Mucosa of stomach (tissue), 1 donor: Measurements from ENCODE around the gene SCYL2.
"Not testable (repeated sequence)": the region's sequence is repeated elsewhere in the genome, so short reads cannot be mapped to it uniquely, and the experiment has no call there.

Experiments
- H3K27me3 ChIP-seq: one replicate; pipeline ENCODE4 v1.7.0; 2013; ENCODE audit warnings: mild to moderate bottlenecking, low read length; ENCODE audit not compliant: control insufficient read depth, insufficient read depth
- H3K36me3 ChIP-seq: one replicate; pipeline ENCODE4 v1.7.0; 2013; ENCODE audit warnings: low read length; ENCODE audit not compliant: control insufficient read depth, insufficient read depth
- H3K4me1 ChIP-seq: one replicate; pipeline ENCODE4 v1.7.0; 2013; ENCODE audit warnings: mild to moderate bottlenecking, low read length; ENCODE audit not compliant: control insufficient read depth, insufficient read depth
- H3K4me3 ChIP-seq: one replicate; pipeline ENCODE4 v1.7.0; 2013; ENCODE audit warnings: low read length
- H3K9ac ChIP-seq: one replicate; pipeline ENCODE4 v1.7.0; 2013; ENCODE audit warnings: mild to moderate bottlenecking, low read length, moderate library complexity
- H3K9me3 ChIP-seq: one replicate; pipeline ENCODE4 v1.7.0; 2013; ENCODE audit warnings: mild to moderate bottlenecking, low read length, moderate library complexity; ENCODE audit not compliant: control insufficient read depth
- donor health status: Pancreatic carcinoma.

SCYL2 gene

DNA sequence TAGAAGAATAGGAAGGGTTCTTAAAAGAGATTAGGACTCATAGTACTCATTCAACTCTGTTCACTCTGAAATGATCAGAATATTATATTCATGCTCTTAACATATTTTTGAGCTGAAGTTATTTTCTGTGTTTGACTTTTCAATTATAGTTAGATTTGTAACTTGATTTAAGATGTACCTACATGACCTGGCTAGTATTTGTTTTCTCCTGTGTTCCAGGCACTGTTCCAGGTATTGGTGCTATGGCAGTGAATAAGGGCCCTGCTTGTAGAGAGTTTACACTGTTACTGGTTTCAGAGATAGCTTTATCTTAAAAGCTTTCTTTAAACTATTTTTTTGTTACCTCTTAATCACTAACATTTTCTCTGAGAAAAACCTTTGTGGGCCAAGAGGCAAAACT is 70.8 kb downstream of the SCYL2 start:
- no peak overlapping the region for H3K9ac ChIP-seq
- H3K27me3 ChIP-seq: no peaks in the 10 kb centered on the region
- no peak overlapping the region for H3K4me3 ChIP-seq
- H3K4me1 ChIP-seq: no peaks in the 10 kb centered on the region
- H3K36me3 ChIP-seq: no peaks in the 10 kb centered on the region
- no peaks in the 10 kb centered on the region for H3K9me3 ChIP-seq

DNA sequence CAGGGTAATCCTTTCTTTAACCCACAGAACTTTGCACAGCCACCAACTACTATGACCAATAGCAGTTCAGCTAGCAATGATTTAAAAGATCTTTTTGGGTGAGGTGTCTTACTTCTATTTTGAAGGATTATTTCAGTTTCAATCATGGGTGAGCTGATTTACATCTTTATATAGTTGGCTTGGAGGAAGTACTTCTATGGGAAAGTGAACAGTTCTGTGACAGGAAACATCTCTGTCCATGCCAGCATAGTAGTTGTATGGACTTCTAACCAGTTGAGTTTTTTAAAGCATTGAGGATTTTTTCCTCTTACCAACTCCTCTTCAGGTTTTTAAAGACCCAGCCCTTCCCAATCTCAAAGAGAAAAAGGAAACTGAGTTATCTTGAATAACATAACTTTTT is 72.1 kb downstream of the SCYL2 start:
- no peaks in the 10 kb centered on the region for H3K27me3 ChIP-seq
- no peaks in the 10 kb centered on the region for H3K9me3 ChIP-seq
- no peaks in the 10 kb centered on the region for H3K36me3 ChIP-seq
- no peak overlapping the region for H3K9ac ChIP-seq
- no peaks in the 10 kb centered on the region for H3K4me1 ChIP-seq
- no peak overlapping the region for H3K4me3 ChIP-seq

DNA sequence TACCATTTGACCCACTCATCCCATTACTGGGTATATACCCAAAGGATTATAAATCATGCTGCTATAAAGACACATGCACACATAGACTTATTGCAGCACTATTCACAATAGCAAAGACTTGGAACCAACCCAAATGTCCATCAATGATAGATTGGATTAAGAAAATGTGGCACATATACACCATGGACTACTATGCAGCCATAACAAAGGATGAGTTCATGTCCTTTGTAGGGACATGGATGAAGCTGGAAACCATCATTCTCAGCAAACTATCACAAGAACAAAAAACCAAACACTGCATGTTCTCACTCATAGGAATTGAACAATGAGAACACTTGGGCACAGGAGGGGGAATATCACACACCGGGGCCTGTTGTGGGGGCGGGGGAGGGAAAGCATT is 75.9 kb downstream of the SCYL2 start:
- H3K4me1 ChIP-seq, H3K9ac ChIP-seq, H3K4me3 ChIP-seq, H3K27me3 ChIP-seq, H3K36me3 ChIP-seq, H3K9me3 ChIP-seq: not testable (repeated sequence)

DNA sequence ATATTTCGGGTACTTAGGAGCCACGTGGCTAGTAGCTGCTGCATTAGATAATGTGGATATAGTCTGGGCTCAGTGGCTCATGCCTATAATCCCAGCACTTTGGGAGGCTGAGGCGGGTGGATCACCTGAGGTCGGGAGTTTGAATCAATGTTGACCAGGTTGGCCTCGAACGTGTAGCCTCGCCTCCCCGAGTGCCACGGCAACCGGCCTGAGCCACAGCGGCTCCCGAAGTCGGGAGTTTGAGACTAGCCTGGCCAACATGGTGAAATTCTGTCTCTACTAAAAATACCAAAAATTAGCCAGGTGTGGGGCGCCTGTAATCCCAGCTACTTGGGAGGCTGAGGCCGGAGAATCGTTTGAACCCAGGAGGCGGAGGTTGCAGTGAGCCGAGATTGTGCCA is 77.4 kb downstream of the SCYL2 start:
- H3K4me3 ChIP-seq: not testable (repeated sequence)

DNA sequence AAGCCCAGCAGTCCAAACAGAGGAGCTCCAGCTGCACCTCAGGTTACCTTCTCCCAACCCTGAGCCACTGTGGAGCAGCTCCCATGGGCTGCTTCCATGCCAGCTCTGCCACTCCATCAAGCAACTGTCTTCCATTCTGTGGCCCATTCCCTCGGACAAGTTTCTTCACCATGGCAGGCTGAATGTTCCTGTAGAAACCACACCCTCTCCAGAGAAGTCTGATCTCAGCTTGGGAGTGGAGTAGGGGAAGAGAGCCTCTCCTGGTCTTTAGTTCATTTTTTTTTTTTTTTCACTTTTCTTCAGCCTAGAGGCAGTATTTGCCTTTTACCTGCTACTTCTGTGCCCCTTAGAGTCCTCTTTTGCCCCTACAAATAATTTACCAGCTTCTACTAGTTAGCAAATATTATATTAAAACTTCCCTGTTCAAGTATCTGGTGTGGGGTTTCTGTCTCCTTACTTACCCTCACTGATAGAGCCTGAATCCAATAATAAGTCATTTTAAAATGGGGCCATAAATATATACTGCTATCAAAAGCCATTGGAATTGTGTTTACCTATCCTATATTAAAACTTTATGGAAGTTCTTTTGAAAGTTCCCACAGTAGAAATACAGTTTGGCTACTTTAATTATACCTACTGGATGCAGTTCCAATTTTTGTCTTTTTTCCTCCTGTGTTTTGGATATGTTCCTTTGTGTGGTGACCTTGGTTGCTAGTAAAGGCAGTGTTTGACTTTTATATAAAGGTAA is 78.2 kb downstream of the SCYL2 start:
- Histone ChIP-seq H3K9ac (no peak overlapping the region), H3K36me3 (no peaks in the 10 kb centered on the region), H3K9me3 (no peaks in the 10 kb centered on the region), H3K27me3 (no peaks in the 10 kb centered on the region), H3K4me1 (no peaks in the 10 kb centered on the region), H3K4me3 (no peak overlapping the region)

More for the DNA sequence above, 77.4 kb downstream of the SCYL2 start:
- not testable (repeated sequence) for H3K36me3 ChIP-seq, H3K27me3 ChIP-seq, H3K9me3 ChIP-seq, H3K4me1 ChIP-seq, H3K9ac ChIP-seq

DNA sequence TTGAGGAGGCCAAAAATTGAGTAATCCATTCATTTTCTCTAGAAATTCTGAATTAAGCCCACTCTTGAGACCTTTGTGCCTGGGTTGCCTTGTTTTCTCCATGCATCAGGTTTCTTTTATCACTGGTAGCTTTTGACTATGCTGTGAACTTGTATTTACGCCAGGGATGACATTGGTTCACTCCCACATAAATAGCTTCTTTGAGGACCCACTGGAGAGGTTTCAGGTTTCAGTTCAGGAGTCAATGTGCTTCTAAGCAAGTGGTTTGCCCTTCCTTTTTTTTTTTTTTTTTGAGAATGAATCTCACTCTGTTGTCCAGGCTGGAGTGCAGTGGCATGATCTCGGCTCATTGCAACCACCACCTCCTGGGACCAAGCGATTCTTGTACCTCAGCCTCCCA is 79.7 kb downstream of the SCYL2 start:
- Histone ChIP-seq H3K4me3 (no peak overlapping the region), H3K9me3 (no peaks in the 10 kb centered on the region), H3K36me3 (no peaks in the 10 kb centered on the region), H3K27me3 (no peaks in the 10 kb centered on the region), H3K9ac (no peak overlapping the region), H3K4me1 (no peaks in the 10 kb centered on the region)

DNA sequence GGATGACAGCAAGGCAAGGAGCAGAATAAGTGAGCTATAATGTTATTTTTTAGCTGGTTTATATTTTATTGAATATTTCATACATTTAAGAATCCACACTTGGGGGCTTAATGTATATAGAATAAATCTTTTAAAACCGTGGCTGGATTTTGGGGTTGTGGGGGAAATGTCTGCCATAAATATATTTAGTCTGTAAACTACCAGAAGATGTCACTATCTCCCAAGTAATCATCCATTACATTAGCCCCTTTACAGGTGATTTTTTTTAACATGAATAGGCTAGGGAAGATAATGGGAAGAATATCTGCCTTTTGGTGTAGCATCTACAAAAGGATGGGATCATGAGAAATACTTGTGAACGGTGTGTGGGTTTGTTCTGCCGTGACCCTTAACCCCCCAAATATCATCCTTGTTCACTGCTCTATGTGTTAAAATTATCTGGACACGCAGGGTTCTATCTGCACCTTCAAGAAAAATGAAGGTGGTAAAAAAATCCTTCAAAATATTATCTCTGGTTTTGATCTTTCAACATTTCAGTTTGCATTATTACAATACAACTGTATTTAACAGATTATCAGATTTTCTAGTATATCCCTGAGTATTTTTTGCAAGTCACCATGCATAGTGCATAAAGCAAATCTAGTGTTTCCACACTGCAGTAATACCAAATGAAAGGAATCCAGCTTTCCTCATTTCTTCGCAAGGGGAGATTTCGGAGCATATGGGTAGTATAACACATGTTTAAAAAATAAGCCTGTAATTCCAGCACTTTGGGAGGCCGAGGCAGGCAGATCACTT is 81.9 kb downstream of the SCYL2 start:
- no peaks in the 10 kb centered on the region for H3K4me1 ChIP-seq
- no peak overlapping the region for H3K9ac ChIP-seq
- H3K27me3 ChIP-seq: peaks cover 4% of the 10 kb centered on the region
- no peaks in the 10 kb centered on the region for H3K9me3 ChIP-seq
- H3K36me3 ChIP-seq: no peaks in the 10 kb centered on the region
- H3K4me3 ChIP-seq: no peak overlapping the region

DNA sequence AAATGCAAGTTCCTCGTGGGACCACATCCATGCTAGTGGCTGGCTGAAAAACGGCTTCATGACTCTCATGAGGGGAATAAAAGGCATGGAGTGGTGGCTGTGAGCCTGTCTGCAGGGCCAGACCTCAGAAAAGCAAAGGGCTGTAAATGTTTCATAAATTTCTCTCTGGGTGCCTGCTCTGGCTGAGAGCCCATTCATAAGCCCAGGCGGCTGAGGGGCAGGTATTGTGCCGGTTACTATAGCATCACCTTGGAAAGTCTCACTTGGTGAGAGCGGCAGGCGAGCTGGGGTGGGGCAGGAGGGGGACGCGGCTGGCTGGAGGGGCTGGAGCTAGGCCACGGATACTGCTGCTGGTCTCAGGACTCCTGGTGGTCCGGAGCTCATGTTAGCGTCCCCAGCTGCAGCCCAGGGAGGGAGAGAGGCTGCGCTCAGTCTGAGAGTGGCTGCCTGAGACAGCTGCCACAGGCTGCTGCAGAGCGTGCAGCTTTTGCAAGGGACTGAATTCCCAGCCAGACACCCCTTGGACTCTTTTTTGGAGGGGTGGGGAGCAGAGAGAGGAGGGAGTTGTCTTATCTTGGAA is 89.8 kb downstream of the SCYL2 start, which contains the start of gene SLC17A8:
Gene SLC17A8 (plus strand): TSS at position 431 of the 580 bp plus-strand sequence. CDS start 318 bp downstream, outside the sequence.
- no peak within 1 kb of the TSS for H3K4me3 ChIP-seq
- peaks cover 15% of the 10 kb centered on the region for H3K27me3 ChIP-seq
- H3K4me1 ChIP-seq: no peaks in the 10 kb centered on the region
- H3K9ac ChIP-seq: no peak within 1 kb of the TSS
- H3K36me3 ChIP-seq: no peaks in the 10 kb centered on the region
- no peaks in the 10 kb centered on the region for H3K9me3 ChIP-seq

DNA sequence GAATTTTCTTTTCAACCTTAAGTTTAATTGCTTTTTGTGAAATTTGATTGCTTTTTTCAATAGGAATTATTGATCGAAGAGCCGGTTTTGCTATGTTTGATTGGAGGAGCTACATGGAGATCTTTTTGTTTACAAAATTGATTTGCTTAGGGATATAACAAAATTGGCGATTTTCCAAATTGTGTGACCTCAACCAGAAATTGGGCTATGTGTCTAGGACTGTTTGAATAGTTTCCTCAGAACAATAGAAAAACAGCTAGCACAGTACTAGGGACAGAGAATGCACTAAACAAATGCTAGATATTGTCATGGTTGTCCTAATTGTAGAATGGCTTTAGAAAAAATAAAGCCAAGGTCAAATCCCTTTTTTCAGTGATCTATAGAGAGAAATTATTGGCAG is 92.3 kb downstream of the SCYL2 start:
- Histone ChIP-seq H3K36me3 (no peaks in the 10 kb centered on the region), H3K4me3 (no peak overlapping the region), H3K9ac (no peak overlapping the region), H3K4me1 (no peaks in the 10 kb centered on the region), H3K27me3 (peaks cover 9% of the 10 kb centered on the region), H3K9me3 (no peaks in the 10 kb centered on the region)

DNA sequence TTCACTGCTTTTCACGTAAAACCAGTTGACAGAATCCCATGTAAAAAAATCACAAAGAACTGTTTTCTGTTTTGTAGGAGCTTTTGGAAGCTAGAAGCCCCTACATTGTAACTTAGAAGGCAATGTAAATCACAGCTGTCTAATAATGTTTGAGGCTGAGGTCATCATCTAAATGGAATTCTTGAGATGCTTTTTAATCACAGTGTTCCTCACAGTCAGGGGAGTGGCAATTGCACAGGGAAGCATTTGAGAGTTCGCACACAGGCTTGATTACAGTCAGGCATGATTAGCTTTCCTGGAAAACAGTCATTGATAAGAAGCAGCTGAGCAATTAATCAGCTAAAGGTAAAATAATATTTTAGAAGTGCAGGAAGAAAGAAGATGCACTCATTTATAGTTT is 92.8 kb downstream of the SCYL2 start:
- peaks cover 9% of the 10 kb centered on the region for H3K27me3 ChIP-seq
- no peak overlapping the region for H3K4me3 ChIP-seq
- no peak overlapping the region for H3K9ac ChIP-seq
- no peaks in the 10 kb centered on the region for H3K36me3 ChIP-seq
- H3K9me3 ChIP-seq: no peaks in the 10 kb centered on the region
- no peaks in the 10 kb centered on the region for H3K4me1 ChIP-seq

DNA sequence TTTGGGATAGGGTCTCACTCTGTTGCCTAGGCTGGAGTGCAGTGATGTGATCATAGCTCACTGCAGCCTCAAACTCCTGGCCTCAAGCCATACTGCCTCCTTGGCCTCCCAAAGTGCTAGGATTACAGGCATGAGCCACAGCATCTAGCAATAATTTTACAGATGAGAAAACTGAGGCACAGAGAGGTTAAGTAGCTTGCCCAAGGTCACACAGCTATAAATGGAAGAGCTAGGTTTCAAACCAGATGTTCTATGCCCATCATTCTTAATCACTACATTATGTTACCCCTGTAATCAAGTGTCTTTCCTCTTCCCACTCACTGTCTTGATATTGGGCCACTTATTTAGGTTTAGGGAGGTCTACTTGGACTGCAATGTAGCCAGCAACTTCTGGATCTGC is 93.5 kb downstream of the SCYL2 start:
- Histone ChIP-seq H3K9me3 (no peaks in the 10 kb centered on the region), H3K4me3 (no peak overlapping the region), H3K9ac (no peak overlapping the region), H3K36me3 (no peaks in the 10 kb centered on the region), H3K4me1 (no peaks in the 10 kb centered on the region), H3K27me3 (peaks cover 9% of the 10 kb centered on the region)

DNA sequence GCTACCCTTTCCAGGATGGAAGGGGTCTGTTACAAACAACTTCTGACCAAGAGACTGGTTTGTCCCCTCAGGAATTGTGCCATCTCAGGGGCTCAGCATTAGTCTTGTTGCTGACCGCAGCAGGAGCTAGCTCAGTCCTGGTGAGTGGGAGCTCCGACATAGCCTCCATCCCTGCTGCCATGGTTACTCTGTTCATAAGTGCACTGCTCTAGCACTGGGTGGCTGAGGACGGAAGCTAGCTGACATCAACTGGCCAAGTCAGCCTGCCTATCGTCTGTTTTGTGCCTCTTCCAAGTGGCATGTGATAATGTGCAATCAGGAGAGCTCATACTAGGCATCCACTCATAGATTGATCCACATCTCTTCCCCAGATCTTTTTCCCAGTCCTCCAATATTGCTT is 97.3 kb downstream of the SCYL2 start:
- no peaks in the 10 kb centered on the region for H3K36me3 ChIP-seq
- no peaks in the 10 kb centered on the region for H3K4me1 ChIP-seq
- no peaks in the 10 kb centered on the region for H3K9me3 ChIP-seq
- H3K27me3 ChIP-seq: no peaks in the 10 kb centered on the region
- no peak overlapping the region for H3K9ac ChIP-seq
- no peak overlapping the region for H3K4me3 ChIP-seq
